Right ventricle myocardium inferior (tissue), 1 donor: ENCODE measurements around the gene KRTAP21-2. TPM values are rescaled to one million over a fixed set of nuclear protein-coding genes. Genes with fewer than 3 reads are reported as not detected.
"Not testable (repeated sequence)": the region's sequence is repeated elsewhere in the genome, so short reads cannot be mapped to it uniquely, and the experiment has no call there.

Experiments
- ATAC-seq: fragments of 200-7000 bp; cut with Tn5 transposase; one replicate; pipeline ENCODE4 v1.9.1; 2020; ENCODE audit warnings: mild to moderate bottlenecking, moderate library complexity
- DNase-seq: peaks from one replicate; pipeline ENCODE4 v3.0.0; 2021; ENCODE audit errors: missing footprints
- intact Hi-C: fragments of 100-400 bp; cut with DNase I; formaldehyde crosslinking; loops from one replicate; pipeline ENCODE4 v1.11.0; 2022
- long read RNA-seq: library from polyadenylated mRNA; unstranded; transcript quantifications from one replicate; pipeline ENCODE4 v2.0.0, GENCODE V29; 2021
- total RNA-seq: library from RNA; stranded (reverse); fragmentation: NEBNext Ultra II Directional; extraction: Animal tissue kit (Norgen Biotek cat#: 25700); gene quantifications from one replicate; pipeline ENCODE4 v1.2.1, GENCODE V29; 2021
- donor health status: DM: no; HTN: yes; CAD: no; lungs with severe emphysema.

KRTAP21-2 gene
- total RNA-seq, result not detected
- long read RNA-seq, result 0 reads

DNA sequence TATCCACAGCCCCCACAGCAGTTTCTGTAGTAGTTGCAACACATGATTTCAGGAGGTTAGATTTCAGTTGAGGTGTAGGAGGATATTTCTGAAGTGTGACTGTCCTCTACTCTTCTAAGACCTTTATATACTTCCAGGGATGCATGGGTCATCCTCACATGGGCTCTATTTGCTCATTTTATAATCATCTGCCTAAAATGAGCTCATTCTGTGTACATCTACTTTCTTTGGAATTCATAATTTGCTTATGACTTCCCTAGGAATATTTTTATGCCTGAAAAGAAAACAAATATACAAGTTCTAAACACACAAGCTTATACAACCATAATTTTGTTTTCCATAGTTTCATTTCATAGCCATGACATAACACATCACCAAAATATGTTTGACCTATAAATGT, at the start of gene KRTAP21-2:
TSS of gene KRTAP21-2 (minus strand) at position 101 of the 400 bp plus-strand sequence. CDS start at position 44, 57 bp downstream.
- ATAC-seq, result no peak
- intact Hi-C loops, result no loop called here
- no peak for DNase-seq

DNA sequence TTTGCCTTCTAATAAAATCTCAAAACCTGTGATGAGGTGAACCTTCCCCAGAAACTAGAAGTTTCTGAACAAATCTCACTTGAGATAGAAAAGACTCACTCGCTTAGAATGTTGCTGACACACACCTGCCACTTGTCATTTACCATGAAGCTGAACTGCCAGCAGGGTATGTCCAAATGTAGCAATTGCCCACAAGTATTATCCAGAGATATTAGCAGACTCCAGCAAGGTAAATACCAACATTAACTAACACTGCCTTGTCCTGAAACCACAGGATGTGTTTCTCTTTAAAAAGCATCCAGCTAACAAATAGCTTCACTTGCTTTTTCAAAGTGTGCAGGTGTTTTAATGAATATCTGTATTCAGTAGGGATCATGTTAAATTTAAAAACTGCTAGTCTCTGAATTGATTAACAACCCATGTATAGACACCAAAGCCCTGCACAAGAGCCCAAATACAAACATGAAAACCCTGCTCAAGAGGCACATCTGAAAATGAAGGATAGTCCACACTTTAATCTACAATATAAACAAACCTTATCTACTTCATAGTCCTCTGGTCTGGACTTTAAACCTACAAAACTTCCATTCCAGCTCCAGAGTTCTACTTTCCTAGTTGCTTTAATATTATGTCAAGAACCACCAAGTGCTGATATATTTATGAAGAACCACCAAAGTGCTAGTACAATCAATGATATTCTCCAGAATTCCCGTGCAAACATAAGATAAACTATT, 46.7 kb upstream of the KRTAP21-2 start:
- DNase-seq, result no peak
- intact Hi-C loops, result no loop called here

GRCh38 chr21:30779249-30779648, 32.2 kb upstream of the KRTAP21-2 start:
- DNase-seq (no peak), ATAC-seq (no peak)
- intact Hi-C loops, result no loop called here

More for the DNA sequence above, 46.7 kb upstream of the KRTAP21-2 start:
- ATAC-seq, result no peak

GRCh38 chr21:30769724-30770431, 22.8 kb upstream of the KRTAP21-2 start:
- intact Hi-C loops, result no loop called here
- ATAC-seq (no peak), DNase-seq (no peak)

DNA sequence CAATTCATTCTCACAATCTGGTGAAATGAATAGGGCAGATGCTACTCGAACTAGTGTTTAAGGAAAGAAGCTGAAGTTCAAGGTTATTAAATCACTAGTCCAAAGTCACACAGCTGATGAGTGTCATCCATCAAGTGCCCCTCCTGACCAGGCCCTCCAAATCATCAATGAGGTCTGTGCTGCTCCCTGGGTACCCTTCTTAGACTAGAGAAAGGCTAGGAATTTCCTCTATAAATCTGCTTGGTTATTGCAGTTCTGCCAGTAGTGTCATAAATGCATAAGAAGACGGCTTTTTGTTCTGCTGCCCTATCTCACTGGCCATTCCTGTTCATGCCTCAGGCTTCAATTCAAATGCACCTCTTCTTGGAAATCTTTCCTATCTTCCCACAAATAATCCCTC, 13.7 kb upstream of the KRTAP21-2 start:
- DNase-seq (no peak), ATAC-seq (no peak)
- intact Hi-C loops, result no loop called here

GRCh38 chr21:30758306-30758705, 11.2 kb upstream of the KRTAP21-2 start:
- ATAC-seq (no peak), DNase-seq (no peak)
- intact Hi-C loops, result no loop called here

DNA sequence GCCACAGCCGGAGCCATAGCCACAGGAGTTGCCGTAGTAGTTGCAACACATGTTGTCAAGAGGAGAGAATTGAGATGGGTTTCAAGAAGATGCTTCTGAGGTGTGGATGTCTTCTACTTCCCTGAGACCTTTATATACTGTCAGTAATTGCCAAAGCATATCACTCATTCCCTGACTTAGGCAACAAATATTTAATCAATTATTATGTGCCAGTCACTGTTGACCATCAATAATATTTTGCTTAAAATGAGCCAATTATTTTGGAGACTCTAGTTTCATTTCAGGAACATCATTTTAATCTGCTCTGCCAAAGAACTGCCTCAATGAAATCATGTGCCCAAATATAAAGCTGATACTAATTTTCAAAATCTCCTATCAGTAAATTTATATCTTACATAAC, 8.3 kb upstream of the KRTAP21-2 start, which contains the start of gene KRTAP21-1:
TSS of gene KRTAP21-1 (minus strand) at position 101 of the 400 bp plus-strand sequence. CDS start at position 51, 50 bp downstream.
- ATAC-seq, DNase-seq, intact Hi-C loops: not testable (repeated sequence)

GRCh38 chr21:30740462-30740861, 6.6 kb downstream of the KRTAP21-2 start:
- DNase-seq (no peak), ATAC-seq (no peak)
- intact Hi-C loops, result no loop called here

DNA sequence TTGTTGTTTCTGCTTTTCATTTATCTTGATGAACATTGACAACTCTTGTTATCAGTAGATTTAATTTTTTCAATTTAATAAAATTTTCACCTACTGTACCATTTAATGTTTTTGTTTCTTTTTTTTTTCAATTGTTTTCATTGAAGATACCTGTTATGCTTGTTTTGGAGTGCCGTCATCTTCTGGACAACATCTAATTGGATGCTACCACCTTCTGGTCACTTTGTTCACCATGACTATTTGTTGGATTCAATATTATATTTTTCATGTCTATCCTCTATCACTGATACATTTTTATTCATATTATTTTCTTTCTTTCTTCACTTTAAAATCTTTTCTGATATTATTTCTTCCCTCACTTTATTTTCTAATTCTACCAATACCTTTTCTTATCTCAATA, 14.0 kb downstream of the KRTAP21-2 start:
- DNase-seq, result no peak
- intact Hi-C loops, result loop anchor here (5.0 to 10.0 kb wide), 2 partner anchors 291 to 388 kb away; partner anchors contain the start of genes KRTAP15-1 and KRTAP23-1
- ATAC-seq, result no peak

GRCh38 chr21:30726726-30727125, 20.3 kb downstream of the KRTAP21-2 start:
- no peak for ATAC-seq
- intact Hi-C loops, result no loop called here
- DNase-seq, result no peak

- intact Hi-C loops, result no loop called here
- no peak for DNase-seq
- no peak for ATAC-seq
Measured at GRCh38 chr21:30719401-30719800, 27.7 kb downstream of the KRTAP21-2 start.

DNA sequence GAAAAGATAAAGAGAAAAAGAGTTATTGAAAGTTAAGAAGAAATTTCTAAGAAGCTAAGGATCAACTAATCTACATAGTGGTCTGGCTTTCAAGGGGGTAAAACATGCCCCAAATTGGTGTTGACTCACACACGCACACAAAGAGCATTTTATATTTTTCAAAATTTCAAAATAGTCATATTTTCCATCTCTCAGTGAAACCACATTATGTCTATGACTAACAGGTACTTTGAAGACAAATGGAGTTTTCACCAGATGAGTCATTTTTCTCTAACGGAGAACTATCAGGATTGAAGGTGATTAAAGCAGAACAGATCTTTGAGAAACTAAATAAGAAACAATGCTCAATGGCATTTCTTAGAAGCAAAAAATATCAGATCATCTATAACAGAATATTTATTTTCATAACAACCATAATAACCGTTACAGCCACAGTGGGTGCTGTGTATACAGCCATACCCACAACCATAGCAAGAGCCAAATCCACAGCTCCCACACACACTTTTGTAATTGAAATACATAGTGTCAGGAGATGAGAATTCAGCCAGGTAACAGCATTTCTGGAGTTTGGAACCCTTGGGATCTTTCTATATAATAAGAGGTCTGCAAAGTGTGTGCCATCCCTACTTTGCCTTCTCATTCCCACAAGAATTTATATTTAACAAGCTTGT, 28.7 kb downstream of the KRTAP21-2 start, which contains the start of gene KRTAP21-3:
TSS of gene KRTAP21-3 (minus strand) at position 539 of the 671 bp plus-strand sequence. CDS start at position 521, 18 bp downstream.
- intact Hi-C loops, result no loop called here
- DNase-seq (no peak), ATAC-seq (no peak)

DNA sequence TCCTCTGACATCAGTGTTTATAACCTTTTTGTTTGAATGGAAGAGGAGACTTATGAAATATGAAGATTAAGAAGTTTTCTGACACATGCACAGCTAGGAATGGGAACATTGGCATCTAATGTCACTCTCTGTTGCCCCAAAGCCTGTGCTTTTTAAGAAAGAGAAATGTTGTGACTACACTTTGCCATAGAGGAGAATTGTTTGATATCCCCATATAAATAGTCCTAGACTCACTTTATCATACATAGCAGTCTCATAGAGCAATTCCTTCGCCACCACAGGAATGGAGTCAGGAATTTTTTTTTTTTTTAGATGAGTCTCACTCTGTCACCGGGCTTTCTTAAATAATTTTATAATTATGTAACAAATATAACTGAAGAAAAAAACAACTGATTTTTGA, 30.0 kb downstream of the KRTAP21-2 start:
- DNase-seq (no peak), ATAC-seq (no peak)
- intact Hi-C loops, result no loop called here

DNA sequence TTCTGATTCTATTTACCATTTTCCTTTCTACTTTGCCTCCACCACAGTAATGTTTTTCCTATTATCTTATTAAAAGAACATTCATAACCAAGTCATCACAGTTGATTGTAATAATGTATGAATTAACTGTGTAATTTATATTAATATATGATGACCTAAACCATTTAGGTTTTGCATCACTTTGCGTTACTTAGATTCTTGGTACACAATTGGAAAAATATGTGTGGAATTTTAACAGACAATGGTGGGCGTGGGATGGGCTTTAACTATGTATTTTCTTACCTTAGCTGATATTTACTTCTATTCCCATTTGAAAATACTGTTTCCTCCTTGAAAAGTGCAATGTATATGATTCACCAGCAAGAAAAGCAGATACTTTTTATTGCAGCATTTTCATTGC, 32.1 kb downstream of the KRTAP21-2 start:
- ATAC-seq, result no peak
- no peak for DNase-seq
- intact Hi-C loops, result no loop called here

- DNase-seq (no peak), ATAC-seq (no peak)
- intact Hi-C loops, result no loop called here
Measured at GRCh38 chr21:30714456-30714855, 32.6 kb downstream of the KRTAP21-2 start.

- ATAC-seq (no peak), DNase-seq (no peak)
- intact Hi-C loops, result no loop called here
Measured at GRCh38 chr21:30713766-30714165, 33.3 kb downstream of the KRTAP21-2 start.

DNA sequence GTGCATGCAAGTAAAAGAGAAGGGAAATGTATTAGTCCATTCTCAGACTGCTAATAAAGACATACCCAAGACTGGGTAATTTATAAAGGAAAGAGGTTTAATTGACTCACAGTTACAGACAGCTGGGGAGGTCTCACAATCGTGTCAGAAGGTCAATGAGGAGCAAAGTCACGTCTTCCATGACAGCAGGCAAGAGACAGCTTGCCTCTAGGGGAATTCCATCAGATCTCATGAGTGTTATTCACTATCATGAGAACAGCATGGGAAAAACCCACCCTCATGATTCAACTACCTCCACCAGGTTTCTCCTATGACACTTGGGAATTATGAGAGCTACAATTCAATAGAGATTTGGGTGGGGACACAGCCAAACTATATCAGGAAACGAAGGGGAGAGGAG, 36.6 kb downstream of the KRTAP21-2 start:
- DNase-seq, result no peak
- ATAC-seq, result no peak
- intact Hi-C loops, result no loop called here

GRCh38 chr21:30707409-30707808, 39.6 kb downstream of the KRTAP21-2 start:
- DNase-seq, result no peak
- ATAC-seq, result no peak
- intact Hi-C loops, result no loop called here
